GM18507 (cell line): ENCODE data around the gene LENG8.
"Not testable (repeated sequence)": the region's sequence is repeated elsewhere in the genome, so short reads cannot be mapped to it uniquely, and the experiment has no call there.

Source experiments
- DNase-seq: peaks from one replicate; pipeline ENCODE4 v3.0.0; 2011; ENCODE audit warnings: low read depth; ENCODE audit not compliant: insufficient read length; ENCODE audit errors: extremely low spot score
- FAIRE-seq: peaks from 2 replicates; lab custom pipeline; 2011; peaks lifted over from hg19 to GRCh38; lab: Jason Lieb, UNC

LENG8 gene

DNA sequence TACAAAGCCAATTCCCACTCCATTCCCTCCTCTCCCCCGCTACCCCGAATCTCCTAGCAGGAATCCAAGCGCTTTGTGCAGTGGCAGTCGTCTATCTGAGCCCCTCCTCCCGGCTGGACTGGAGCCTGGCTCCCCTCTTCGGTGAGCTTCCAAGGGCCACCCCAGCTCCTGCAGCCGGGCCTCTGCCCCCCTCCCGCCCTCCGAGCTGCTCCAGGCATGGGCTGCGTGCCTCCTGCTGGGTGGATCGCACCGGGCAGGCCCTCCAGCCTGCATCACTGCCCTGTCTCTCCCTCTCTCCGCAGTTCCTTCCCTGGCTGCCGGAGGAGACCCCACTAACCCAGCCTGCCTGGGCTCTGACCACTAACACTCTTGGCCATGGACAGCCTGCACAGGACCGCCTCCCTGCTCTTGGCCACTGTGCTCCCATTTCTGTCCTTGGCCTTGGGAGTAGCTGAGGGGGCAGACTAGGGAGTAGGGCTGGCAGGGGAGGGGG lies 12.9 kb upstream of the LENG8 start:
- FAIRE-seq: no peak

DNA sequence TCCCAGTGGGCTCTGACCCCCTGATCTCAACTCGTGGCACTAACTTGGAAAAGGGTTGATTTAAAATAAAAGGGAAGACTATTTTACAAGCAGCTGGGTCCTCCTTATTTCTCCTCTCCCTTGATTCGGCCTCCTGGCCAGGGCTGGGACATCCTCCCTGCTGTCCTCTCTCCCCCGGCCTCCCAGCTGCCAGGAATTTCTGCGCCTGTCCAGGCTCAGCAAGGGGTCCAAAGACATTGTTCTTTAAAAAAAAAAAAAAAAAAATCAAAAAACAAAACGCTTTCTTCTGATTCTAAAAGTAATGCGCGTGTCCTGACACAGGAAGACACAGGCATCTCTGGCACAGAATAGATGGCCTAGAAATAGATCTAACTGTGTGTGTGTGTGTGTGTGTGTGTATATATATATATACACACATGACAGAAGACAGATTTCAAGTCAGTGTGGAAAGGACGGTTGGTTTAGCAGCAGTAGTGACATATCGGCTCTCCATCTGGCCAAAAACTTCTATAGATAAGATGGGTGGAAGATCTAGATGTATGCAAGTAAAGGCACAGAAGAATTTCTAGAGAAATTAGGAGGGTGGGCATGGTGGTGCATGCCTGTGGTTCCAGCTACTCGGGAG lies 12.3 kb upstream of the LENG8 start:
- no peak for FAIRE-seq
- no peak for DNase-seq

More for the DNA sequence above, 12.9 kb upstream of the LENG8 start:
- no peak for DNase-seq

DNA sequence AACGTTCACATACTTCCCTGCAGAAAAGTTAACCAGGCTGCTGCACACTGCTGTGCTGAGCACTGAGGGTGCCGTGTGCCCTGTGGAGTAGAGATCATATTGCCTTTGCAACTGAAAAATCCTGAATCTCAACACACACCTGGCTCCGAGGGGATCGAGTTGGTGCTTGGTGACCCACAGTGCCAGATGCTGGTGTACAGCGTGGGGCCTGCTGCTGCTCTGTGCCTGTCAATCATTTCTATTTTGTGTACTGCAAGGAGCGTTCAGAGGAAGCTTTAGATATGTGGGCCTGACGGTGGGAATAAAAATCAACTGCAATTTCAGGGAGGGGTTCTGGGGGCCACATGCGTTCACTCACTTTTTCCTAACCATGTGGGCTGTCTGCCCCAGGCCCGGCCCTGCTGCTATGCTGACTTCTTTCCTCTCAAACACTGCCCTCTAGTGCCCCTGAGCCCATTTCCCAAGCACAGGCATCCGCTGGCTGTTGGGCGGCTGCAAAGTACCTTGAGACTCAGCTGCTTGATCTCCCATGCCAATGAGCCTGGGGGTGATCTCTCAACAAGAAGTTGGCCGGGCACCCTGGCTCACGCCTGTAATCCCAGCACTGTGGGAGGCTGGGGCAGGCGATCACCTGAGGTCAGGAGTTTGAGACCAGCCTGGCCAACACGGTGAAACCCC lies 9.7 kb upstream of the LENG8 start:
- no peak for FAIRE-seq

GRCh38 chr19:54440641-54441040 lies 8.4 kb upstream of the LENG8 start:
- no peak for DNase-seq
- FAIRE-seq: no peak

More for the DNA sequence above, 9.7 kb upstream of the LENG8 start:
- DNase-seq: no peak

DNA sequence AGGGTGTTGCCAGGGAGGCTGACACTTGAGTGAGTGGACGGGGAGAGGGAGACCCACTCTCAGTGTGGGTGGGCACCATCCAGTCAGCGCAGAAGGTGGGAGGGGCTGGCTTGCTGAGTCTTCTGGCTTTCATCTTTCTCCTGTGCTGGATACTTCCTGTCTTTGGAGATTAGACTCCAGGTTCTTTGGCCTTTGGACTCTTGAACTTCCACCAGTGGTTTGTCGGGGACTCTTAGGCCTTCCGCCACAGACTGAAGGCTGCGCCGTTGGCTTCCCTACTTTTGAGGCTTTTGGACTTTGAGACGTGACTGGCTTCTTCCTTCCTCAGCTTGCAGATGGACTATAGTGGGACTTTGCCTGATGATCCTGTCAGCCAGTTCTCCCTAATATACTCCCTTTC lies 4.3 kb upstream of the LENG8 start:
- DNase-seq: no peak
- no peak for FAIRE-seq

DNA sequence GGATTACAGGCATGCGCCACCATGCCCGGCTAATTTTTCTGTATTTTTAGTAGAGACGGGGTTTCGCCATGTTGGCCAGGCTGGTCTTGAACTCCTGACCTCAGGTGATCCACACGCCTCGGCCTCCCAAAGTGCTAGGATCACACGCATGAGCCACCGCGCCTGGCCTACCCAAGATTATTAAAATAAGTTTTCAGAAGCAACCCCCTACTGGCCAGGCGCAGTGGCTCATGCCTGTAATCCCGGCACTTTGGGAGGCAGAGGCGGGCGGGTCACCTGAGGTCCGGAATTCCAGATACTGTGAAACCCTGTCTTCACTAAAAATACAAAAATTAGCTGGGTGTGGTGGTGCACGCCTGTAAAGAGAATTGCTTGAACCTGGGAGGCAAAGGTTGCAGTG lies 2.6 kb upstream of the LENG8 start:
- not testable (repeated sequence) for FAIRE-seq, DNase-seq

- DNase-seq (no peak), FAIRE-seq (no peak)
Observed at GRCh38 chr19:54448040-54448773, 792 bp upstream of the LENG8 start.

DNA sequence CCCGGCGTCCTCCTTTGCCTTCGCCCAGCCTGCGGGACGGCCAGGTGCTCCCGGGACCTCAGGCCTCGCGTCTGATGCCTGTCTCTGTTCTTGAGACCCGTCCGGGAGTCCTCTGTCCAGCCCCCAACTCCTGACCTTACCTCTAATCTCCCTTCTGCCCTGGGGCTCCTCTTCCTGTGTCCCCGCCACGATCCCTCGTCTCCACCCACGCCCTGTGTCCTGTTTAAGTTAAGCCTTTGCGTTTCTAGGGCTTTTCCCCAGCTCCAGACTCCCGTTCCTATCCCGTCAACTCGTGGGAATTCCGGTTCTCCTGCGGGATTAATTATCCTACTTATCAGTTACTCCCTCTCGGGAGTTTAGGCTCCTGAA lies 686 bp downstream of the LENG8 start:
- DNase-seq (no peak), FAIRE-seq (no peak)

DNA sequence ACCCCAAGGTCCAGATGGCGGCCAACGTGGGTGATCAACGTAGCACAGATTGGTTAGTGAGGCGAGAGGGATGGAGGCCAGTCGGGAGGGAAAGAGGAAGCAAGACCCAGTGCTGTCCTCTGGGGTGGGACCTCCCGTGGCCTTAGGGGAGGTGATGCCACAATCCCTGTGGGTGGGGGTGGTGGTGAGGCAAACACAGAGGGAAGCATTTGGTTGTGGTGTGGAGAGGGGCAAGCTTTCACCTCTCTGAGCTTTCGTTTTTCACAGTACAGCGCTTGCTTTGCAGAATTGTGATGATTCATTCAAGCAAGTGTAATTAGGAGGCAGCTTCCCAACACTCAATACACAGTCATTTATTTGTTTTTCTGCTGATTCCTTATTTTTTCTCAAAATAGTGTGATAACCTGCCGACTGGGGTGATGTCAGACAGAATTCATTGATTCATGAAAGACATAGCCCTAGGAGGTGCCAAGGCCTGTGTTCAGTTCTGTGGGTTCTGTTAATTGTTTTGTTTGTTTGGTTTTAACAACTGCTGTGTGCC lies 2.4 kb downstream of the LENG8 start:
- no peak for DNase-seq
- FAIRE-seq: no peak

GRCh38 chr19:54451997-54452396 lies 3.0 kb downstream of the LENG8 start:
- DNase-seq (no peak), FAIRE-seq (no peak)

DNA sequence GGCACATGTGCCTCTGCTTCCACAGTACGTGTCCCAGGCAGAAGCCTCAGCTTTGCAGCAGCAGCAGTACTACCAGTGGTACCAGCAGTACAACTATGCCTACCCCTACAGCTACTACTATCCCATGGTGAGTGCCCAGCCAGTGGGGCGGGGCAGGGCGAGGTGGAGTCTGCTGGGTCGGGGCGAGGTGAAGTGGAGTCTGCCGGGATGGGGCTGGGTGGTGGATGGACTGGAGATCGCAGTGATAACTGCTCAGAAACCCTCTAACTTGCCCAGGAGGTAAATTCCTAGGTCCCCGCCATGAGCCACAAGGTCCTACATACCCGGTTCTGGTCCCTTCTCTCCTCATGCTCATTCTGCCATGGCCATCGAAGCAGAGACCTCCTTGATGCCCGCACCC lies 3.6 kb downstream of the LENG8 start:
- no peak for FAIRE-seq

GRCh38 chr19:54453921-54454780 lies 5.2 kb downstream of the LENG8 start:
- DNase-seq (no peak), FAIRE-seq (no peak)

More for the DNA sequence above, 3.6 kb downstream of the LENG8 start:
- DNase-seq: no peak

- FAIRE-seq: no peak
- DNase-seq: no peak
Observed at GRCh38 chr19:54454781-54455675, 6.0 kb downstream of the LENG8 start.

DNA sequence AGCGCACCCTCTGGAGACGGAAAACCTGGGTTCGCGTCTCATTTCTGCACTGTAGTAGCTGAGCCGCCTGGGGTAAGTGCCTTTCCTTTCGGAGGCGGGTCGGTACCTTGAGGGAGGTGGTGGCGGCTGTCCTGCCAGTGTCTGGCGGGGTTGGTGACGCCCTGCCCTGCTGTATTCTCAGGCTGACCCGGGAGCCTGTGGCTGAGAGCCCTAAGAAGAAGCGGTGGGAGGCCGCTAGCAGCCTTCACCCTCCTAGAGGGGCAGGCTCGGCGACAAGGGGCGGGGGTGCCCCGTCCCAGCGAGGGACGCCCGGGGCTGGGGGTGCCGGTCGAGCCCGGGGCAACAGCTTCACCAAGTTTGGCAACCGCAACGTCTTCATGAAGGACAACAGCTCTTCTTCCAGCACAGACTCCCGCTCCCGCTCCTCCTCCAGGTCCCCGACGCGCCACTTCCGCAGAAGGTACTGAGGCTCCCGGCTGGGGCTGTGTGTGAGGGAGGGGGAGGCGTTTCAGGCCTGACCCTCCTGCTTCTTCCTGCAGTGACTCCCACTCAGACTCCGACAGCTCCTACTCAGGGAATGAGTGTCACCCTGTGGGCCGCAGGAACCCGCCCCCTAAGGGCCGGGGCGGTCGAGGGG lies 6.9 kb downstream of the LENG8 start:
- DNase-seq (no peak), FAIRE-seq (no peak)

GRCh38 chr19:54456423-54457373 lies 7.7 kb downstream of the LENG8 start:
- DNase-seq (no peak), FAIRE-seq (no peak)

DNA sequence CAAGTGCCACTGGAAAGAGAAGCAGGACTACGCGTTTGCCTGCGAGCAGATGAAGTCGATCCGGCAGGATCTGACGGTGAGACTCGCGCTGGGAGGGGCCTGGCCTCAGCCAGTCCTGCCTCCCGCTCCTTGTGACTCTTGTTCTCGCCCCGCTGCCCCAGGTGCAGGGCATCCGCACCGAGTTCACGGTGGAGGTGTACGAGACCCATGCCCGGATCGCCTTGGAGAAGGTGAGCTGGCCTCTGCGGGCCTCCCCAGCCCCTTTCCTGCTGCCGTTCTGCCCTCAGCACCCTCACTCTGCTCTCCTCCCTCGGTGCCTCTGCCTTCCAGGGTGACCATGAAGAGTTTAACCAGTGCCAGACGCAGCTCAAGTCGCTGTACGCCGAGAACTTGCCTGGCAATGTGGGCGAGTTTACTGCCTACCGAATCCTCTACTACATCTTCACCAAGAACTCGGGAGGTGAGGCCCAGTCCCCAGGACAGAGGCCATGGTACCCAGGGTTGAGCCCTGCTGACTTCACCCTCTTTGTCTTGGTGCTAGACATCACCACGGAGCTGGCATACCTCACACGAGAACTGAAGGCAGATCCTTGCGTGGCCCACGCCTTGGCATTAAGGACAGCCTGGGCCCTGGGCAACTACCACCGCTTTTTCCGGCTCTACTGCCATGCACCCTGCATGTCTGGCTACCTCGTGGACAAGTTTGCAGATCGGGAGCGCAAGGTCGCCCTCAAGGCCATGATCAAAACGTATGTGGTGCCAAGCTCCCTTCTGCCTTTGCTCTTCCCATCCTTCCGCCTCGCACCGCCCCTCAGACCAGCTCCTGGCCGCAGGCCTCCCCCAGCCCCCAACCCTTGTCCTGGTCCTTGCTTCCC lies 9.0 kb downstream of the LENG8 start:
- DNase-seq (no peak), FAIRE-seq (no peak)
